ENCODE measurements around the gene ABHD17A. TPM values are rescaled to one million over a fixed set of nuclear protein-coding genes. Genes with fewer than 3 reads are reported as not detected.

ABHD17A gene
- total and polyA plus RNA-seq, 9 of the 15 experiments (the other 6 are each of a cell fraction or from before 2014, with no cell fraction given): 0.04 to 135 (median 21.8) TPM; not detected in 1

GRCh38 chr19:1856345-1856697 lies 29.0 kb downstream of the ABHD17A start (continued):
- 0 out of 2 replicates have a peak, but pooled peaks have one; percentile 16 for TF ChIP-seq ARID4B (CRISPR knock-in tag; IDR thresholded peaks at IDR 0.05)
- TF ChIP-seq MYC (IDR thresholded peaks at IDR 0.05; ENCODE audit: low read depth, low read length): no peak
- TF ChIP-seq MYC (CRISPR knock-in tag; IDR thresholded peaks at IDR 0.05; ENCODE audit: borderline replicate concordance, low read depth): peak; percentile 74; the same call in 1 of the 2 replicates
- TF ChIP-seq ILF3 (IDR thresholded peaks at IDR 0.05; ENCODE audit: borderline replicate concordance): no peak
- peak; percentile 61; the same call in 1 of the 2 replicates for TF ChIP-seq ZBTB9 (CRISPR knock-in tag; IDR thresholded peaks at IDR 0.05)
- no peak for TF ChIP-seq IFI16 (CRISPR knock-in tag; IDR thresholded peaks at IDR 0.05)
- no peak for TF ChIP-seq KDM1A (IDR thresholded peaks at IDR 0.05)
- peak; percentile 27; the same call in 1 of the 2 replicates for TF ChIP-seq THAP12 (CRISPR knock-in tag; IDR thresholded peaks at IDR 0.05)
- TF ChIP-seq FOXP1 (CRISPR knock-in tag; IDR thresholded peaks at IDR 0.05): peak; percentile 15; the same call in 1 of the 2 replicates
- TF ChIP-seq ZNF384 (IDR thresholded peaks at IDR 0.05; ENCODE audit: low read depth, low read length): no peak

Measured in K562 (cell line).